ENCODE results near the gene WDR13. TPM values are rescaled to one million over a fixed set of nuclear protein-coding genes. Genes with fewer than 3 reads are reported as not detected.

WDR13 gene
- total RNA-seq, 3 donors from 2014 or later (not counting 1 experiment from before 2014, with no cell fraction given): 52.5 to 62.9 (median 60.2) TPM

DNA sequence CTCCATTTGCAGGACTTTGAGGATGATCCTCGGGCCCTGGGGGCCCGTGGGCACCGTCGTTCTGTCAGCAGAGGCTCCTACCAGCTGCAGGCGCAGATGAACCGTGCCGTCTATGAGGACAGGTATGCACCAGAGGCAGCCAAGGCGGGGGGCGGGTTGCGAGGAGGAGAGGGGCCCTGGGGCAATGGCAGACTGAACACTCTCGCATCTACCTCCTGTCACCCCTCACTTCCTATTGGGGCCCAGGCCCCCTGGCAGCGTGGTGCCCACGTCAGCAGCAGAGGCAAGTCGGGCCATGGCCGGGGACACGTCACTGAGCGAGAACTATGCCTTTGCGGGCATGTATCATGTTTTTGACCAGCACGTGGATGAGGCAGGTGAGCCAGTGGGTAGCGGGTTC is 2.0 kb downstream of the WDR13 start:
- intact Hi-C loops (cut with micrococcal nuclease): no loop called here
- H3K9me3 Mint-ChIP-seq: no peaks in the 10 kb centered on the region
- Histone ChIP-seq H3K27ac (ENCODE audit: low read length) (no peak overlapping the region), H3K36me3 (ENCODE audit: control insufficient read depth, insufficient read depth, low read length) (peaks cover 22% of the 10 kb centered on the region), H3K9me3 (ENCODE audit: control insufficient read depth, insufficient read depth, low read length) (no peaks in the 10 kb centered on the region), H3K4me3 (ENCODE audit: low read length) (no peak overlapping the region), H3K27me3 (ENCODE audit: control insufficient read depth, insufficient read depth, low read length) (no peaks in the 10 kb centered on the region), H3K4me1 (ENCODE audit: control insufficient read depth, insufficient read depth, low read length) (peaks cover 15% of the 10 kb centered on the region)
- DNase-seq: no peak
- H3K27me3 Mint-ChIP-seq (ENCODE audit: low read depth in 2 of 2): no peaks in the 10 kb centered on the region
- H3K4me1 Mint-ChIP-seq: peaks cover 19% of the 10 kb centered on the region in 2 donors
- WGBS (ENCODE audit: insufficient coverage): 96% methylated on average over 15 of the region's 20 CpGs
- no peak overlapping the region for H3K27ac Mint-ChIP-seq
- H3K36me3 Mint-ChIP-seq: no peaks in the 10 kb centered on the region
- TF ChIP-seq, protein P1, sequence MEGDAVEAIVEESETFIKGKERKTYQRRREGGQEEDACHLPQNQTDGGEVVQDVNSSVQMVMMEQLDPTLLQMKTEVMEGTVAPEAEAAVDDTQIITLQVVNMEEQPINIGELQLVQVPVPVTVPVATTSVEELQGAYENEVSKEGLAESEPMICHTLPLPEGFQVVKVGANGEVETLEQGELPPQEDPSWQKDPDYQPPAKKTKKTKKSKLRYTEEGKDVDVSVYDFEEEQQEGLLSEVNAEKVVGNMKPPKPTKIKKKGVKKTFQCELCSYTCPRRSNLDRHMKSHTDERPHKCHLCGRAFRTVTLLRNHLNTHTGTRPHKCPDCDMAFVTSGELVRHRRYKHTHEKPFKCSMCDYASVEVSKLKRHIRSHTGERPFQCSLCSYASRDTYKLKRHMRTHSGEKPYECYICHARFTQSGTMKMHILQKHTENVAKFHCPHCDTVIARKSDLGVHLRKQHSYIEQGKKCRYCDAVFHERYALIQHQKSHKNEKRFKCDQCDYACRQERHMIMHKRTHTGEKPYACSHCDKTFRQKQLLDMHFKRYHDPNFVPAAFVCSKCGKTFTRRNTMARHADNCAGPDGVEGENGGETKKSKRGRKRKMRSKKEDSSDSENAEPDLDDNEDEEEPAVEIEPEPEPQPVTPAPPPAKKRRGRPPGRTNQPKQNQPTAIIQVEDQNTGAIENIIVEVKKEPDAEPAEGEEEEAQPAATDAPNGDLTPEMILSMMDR (IDR thresholded peaks at IDR 0.05): no peak
- H3K4me3 Mint-ChIP-seq: no peak overlapping the region
- no peak for ATAC-seq

DNA sequence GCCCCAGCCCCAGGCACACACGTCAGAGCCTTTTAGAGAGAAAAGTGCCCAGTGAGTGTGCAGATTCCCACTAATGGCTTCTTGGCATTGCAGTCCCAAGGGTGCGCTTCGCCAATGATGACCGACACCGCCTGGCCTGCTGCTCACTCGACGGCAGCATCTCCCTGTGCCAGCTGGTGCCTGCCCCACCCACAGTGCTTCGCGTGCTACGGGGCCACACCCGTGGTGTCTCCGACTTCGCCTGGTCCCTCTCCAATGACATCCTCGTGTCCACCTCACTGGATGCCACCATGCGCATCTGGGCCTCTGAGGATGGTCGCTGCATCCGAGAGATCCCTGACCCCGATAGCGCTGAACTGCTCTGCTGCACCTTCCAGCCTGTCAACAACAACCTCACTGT is 2.9 kb downstream of the WDR13 start:
- Histone ChIP-seq H3K4me1 (ENCODE audit: control insufficient read depth, insufficient read depth, low read length) (peaks cover 15% of the 10 kb centered on the region), H3K27ac (ENCODE audit: low read length) (no peak overlapping the region), H3K36me3 (ENCODE audit: control insufficient read depth, insufficient read depth, low read length) (peaks cover 27% of the 10 kb centered on the region), H3K27me3 (ENCODE audit: control insufficient read depth, insufficient read depth, low read length) (no peaks in the 10 kb centered on the region), H3K4me3 (ENCODE audit: low read length) (no peak overlapping the region), H3K9me3 (ENCODE audit: control insufficient read depth, insufficient read depth, low read length) (no peaks in the 10 kb centered on the region)
- Mint-ChIP-seq H3K9me3 (no peaks in the 10 kb centered on the region), H3K27me3 (ENCODE audit: low read depth in 2 of 2) (no peaks in the 10 kb centered on the region), H3K27ac (no peak overlapping the region), H3K4me3 (no peak overlapping the region), H3K36me3 (no peaks in the 10 kb centered on the region), H3K4me1 (peaks cover 19% of the 10 kb centered on the region in 2 donors)
- DNase-seq: no peak
- WGBS (ENCODE audit: insufficient coverage): 96% methylated on average over 19 of the region's 19 CpGs
- no peak for ATAC-seq
- intact Hi-C loops (cut with micrococcal nuclease): no loop called here
- TF ChIP-seq, protein P1 (IDR thresholded peaks at IDR 0.05): no peak

DNA sequence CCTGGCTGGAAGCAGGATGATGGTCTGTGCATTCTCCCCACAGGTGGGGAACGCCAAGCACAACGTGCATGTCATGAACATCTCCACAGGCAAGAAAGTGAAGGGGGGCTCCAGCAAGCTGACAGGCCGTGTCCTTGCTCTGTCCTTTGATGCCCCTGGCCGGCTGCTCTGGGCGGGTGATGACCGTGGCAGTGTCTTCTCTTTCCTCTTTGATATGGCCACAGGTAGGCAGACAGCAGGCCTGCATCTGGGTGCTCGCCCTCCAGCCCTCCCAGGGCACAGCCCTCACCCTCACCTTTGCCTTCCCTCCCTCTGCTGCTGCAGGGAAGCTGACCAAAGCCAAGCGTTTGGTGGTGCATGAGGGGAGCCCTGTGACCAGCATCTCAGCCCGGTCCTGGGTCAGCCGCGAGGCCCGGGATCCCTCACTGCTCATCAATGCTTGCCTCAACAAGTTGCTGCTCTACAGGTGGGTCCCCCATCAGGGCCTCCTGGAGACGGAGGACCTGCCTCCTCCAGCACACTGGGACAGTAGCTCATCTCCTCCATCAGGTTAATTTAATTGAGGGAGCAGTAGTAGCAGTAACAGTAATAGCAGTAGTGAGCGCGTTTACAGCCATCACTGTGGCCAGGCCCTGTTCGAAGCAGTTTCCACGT is 4.6 kb downstream of the WDR13 start:
- H3K4me1 Mint-ChIP-seq: peaks cover 19% of the 10 kb centered on the region in 2 donors
- H3K36me3 Mint-ChIP-seq: no peaks in the 10 kb centered on the region
- intact Hi-C loops (cut with micrococcal nuclease): no loop called here
- peaks cover 27% of the 10 kb centered on the region for H3K36me3 ChIP-seq (ENCODE audit: control insufficient read depth, insufficient read depth, low read length)
- no peak overlapping the region for H3K4me3 Mint-ChIP-seq
- TF ChIP-seq, protein P1 (IDR thresholded peaks at IDR 0.05): no peak
- H3K27ac ChIP-seq (ENCODE audit: low read length): no peak overlapping the region
- no peaks in the 10 kb centered on the region for H3K27me3 Mint-ChIP-seq (ENCODE audit: low read depth in 2 of 2)
- peaks cover 13% of the 10 kb centered on the region for H3K4me1 ChIP-seq (ENCODE audit: control insufficient read depth, insufficient read depth, low read length)
- WGBS (ENCODE audit: insufficient coverage): 98% methylated on average over 10 of the region's 17 CpGs
- no peaks in the 10 kb centered on the region for H3K9me3 Mint-ChIP-seq
- H3K27ac Mint-ChIP-seq: no peak overlapping the region
- H3K27me3 ChIP-seq (ENCODE audit: control insufficient read depth, insufficient read depth, low read length): no peaks in the 10 kb centered on the region
- no peak overlapping the region for H3K4me3 ChIP-seq (ENCODE audit: low read length)
- H3K9me3 ChIP-seq (ENCODE audit: control insufficient read depth, insufficient read depth, low read length): no peaks in the 10 kb centered on the region
- ATAC-seq: no peak
- no peak for DNase-seq

DNA sequence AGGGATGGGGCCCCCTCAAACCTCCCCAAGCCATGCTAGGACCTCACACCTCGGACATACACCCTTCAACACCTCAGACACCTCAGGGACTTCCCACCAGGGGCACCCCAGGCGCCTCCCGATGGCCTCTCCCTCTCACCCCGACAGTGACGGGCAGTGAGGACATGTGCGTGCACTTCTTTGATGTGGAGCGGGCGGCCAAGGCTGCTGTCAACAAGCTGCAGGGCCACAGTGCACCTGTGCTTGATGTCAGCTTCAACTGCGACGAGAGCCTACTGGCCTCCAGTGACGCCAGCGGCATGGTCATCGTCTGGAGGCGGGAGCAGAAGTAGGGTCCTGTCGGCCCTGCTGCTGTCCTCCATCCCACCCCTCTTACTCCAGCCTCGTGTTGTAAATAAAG is 7.4 kb downstream of the WDR13 start:
- Histone ChIP-seq H3K27me3 (ENCODE audit: control insufficient read depth, insufficient read depth, low read length) (no peaks in the 10 kb centered on the region), H3K4me3 (ENCODE audit: low read length) (no peak overlapping the region), H3K9me3 (ENCODE audit: control insufficient read depth, insufficient read depth, low read length) (no peaks in the 10 kb centered on the region), H3K4me1 (ENCODE audit: control insufficient read depth, insufficient read depth, low read length) (no peaks in the 10 kb centered on the region), H3K27ac (ENCODE audit: low read length) (no peak overlapping the region), H3K36me3 (ENCODE audit: control insufficient read depth, insufficient read depth, low read length) (peaks cover 21% of the 10 kb centered on the region)
- DNase-seq (no peak), ATAC-seq (no peak)
- no peaks in the 10 kb centered on the region for H3K27me3 Mint-ChIP-seq (ENCODE audit: low read depth in 2 of 2)
- no peaks in the 10 kb centered on the region for H3K4me1 Mint-ChIP-seq
- H3K36me3 Mint-ChIP-seq: no peaks in the 10 kb centered on the region
- H3K4me3 Mint-ChIP-seq: no peak overlapping the region
- no peaks in the 10 kb centered on the region for H3K9me3 Mint-ChIP-seq
- WGBS (ENCODE audit: insufficient coverage): 96% methylated on average over 16 of the region's 16 CpGs
- intact Hi-C loops (cut with micrococcal nuclease): no loop called here
- TF ChIP-seq, protein P1 (IDR thresholded peaks at IDR 0.05): no peak
- no peak overlapping the region for H3K27ac Mint-ChIP-seq

Data from natural killer cell (primary cell).